Measurements from ENCODE around the gene PWWP2B.

PWWP2B gene

DNA sequence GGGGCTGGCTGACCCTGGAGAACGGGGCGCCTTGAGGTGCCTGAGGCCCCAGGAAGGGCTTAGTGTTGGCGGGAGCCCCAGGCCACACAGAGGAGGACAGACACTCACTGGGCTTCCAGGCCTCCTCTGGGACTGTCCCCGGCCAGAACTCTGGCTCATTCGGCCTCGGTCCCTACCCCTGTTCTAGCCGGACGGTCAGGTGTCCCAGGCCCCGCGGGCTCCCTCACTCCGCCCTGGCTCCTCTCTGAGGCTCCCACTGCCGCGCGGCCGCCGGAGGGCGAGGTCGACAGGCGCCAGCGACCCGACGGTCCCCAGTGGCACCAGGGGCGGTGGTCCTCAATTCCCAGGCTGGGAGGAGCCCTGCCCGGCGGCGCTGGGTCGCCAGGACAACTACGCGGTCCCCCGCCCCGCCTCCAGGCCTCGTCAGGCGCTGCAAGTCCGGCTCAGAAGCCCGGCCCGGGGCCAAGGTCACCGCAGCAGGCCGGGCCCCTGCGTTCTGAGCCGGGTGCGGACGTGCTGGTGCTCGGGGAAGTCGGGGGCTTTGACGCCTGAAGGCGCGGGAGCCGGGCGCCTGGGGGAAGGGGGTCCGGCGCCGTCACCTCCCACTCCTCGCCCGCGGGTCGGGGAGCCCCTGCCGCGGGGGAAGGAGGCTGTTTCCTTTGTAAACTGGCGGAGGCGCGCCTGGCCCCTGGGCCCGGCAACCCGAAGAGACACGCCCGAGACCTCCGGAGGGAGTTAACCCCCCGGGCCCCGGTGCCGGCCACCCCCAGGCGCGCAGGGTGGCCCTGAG, 1.1 kb upstream of the PWWP2B start:
- no peak for DNase-seq

DNA sequence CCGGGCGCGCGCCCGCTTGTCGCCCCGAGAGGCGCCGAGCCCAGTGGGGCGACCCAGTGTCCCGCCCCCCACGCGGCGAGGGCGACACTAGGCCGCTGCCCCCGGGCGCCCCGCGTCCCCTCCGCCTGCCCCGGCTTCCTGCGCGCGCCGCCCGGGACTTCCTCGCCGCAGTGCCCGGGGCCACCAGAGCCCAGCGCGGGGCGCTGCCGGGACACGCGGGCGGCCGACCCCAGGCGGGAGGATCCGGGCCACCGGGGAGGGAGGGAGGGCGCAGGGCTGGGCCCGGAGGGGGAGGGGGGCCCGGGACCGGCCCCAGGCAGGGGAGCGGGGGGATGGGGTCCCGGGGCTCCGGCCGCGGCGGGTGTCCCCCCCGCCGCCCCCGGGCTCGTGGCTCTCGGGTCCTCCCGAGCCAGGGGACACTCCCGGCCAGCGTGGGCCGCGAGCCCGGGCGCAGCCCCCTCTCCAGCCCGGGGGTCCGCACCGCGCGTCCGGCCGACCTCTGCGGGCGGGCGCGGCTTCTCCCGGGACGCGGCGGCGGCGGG, 435 bp upstream of the PWWP2B start:
- DNase-seq, result peak; percentile 80

DNA sequence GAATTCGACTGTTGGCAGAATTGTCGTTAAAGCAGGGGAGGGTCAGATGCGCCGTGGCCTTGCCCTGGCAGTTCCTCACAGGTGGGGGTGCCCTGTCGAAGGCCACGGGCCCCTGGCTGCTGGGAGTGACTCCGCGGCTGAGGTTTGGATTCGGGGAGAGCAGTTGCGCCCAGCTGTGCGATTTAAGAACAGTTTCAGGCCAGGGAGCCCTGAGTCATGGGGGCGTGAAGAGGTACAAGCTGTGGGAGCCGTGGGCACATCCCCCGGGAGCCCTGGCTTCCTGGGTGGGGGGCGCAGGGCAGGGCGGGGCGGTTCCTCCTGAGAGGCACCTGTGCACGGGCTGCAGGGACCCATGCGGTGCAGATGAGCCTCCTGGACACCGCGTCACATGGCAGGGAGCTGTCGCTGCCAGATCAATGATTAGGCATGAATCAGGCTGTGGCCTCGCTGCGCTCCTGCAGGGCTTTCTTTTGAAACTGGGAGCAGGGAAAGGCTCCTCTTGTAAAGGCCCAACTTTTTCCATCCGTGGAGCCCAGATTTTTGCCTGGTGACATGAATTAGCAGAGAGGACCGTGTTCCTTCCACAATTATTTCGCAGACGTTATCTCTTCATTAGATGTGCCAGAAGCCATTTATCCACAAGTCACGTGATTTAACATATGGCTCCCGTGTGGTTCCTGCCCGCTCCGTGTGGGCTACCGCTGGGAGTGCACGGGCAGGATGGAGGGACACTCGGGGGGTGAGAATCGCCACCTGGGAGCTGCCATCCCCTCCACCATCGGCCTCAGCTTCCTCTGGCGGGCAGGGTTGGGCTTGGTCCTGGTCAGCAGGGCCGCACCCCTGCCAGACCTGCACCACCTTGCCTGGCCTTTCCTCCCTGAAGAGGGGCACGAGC, 918 bp downstream of the PWWP2B start:
- DNase-seq, result no peak

DNA sequence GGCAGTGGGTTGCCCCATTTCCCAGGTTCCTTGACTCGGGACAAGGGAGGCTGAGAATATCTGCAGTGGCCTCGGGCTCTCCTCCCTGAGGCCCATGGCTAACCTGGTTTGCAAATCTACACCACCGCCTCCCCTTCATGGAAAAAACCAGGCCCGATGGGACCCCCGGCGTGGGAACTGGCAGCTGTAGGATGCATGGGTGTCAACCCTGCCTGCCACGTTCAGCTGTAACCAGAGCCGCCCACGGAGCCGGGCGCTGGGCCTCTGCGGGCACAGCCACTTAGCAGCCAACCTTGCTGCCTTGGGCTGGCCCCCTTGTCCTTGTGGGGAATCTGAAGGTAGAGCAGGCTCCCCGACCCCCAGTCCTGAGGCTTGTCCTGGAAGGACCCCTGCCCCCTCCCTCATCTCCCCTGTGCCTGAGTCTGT, 1.6 kb downstream of the PWWP2B start:
- DNase-seq, result no peak

DNA sequence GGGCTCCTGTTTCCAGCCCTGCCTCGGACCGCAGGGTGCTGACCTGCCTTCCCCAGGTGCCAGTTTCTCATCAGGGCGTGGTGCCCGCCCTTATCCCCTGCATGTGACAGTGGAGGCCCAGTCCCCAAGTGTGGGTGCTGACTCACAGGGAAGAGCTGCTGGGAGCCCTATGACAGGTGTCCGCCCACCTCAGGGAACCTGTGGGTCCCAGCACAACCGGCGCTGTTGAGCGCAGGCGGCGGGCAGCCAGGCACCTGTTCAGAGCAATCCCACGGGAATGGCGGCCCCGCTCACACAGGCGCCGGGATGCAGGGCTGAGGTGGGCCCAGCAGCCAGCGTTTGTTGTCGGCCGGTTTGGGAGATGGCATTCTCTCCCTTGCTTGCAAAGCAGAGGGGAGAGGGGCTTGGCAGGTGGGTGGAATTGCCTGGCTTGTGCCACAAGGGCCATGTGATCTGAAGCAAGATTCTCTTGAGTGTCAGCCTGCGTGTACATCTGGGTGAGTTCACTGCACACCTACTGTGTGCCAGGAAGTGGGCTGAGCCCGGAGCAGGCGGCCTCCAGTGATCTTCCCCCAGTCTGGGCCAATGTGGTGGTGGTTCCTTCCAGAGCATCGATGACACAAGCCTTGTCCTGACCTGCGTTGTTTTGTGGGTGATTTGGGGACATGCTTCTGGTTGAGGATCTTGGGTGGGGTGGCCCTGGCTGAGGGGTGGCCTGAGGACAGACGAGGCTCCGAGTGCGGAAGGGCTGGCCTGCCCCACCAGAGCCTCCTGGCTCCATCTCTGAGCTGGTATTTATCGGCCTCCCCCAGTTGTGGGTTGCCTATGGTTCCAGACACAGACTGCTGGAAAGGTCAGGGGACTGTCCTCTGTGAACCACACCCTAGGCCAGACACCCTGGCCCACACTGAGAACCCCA, 2.4 kb downstream of the PWWP2B start:
- DNase-seq, result peak; percentile 69

DNA sequence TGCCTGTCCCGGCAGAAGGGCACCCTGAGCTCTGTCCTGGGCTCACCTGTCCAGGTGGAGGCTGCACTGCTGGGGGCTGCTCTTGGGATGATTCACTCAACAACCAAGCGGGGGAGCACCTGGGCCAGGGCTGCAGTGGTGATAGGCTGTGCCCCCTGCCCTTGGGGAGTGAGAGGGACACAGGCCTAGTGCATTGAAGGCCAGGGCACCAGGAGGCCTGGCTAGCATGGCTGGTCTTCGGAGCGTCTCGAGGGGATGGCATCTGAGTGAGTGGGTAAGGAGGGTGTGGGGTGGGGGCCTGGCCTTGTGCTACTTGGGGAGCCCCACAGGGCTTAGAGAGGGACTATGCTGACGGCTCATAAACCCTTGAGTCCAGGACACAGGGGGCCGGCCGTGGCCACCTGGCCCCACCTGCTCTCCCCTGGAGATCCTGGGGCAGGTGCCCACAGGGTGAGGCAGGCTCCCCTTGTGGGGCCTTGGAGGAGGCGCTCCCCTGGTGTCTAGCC, 3.1 kb downstream of the PWWP2B start:
- DNase-seq, result no peak

DNA sequence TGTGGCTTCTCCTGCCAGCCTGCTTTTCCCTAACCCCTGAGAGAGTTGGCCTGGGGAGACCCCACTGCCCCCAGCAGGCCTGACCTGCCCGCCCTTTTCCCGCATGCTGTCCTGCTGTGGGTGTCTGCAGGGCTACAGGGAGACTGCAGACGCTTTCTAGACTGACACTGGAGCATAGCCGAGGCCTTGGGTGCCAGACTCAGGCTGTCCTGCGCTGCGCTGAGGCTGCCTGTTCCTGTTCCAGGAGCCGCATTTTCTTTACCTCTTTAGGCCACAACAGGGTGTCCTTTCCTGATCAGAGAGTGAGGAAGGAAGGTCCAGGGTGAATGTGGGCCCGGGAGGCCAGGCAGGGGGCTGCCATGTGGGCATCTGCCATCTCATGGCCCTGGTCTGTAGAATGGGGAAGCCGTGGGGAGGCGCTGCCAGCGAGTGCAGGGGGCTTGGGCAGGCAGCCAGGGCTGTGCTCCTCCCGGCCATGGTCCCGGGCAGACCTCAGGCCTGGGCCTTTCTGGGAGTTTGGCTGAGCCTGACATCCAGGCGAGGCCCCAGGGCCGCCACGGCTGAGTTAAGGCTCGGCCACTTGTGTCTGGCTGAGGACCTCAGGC, 3.6 kb downstream of the PWWP2B start:
- no peak for DNase-seq

DNA sequence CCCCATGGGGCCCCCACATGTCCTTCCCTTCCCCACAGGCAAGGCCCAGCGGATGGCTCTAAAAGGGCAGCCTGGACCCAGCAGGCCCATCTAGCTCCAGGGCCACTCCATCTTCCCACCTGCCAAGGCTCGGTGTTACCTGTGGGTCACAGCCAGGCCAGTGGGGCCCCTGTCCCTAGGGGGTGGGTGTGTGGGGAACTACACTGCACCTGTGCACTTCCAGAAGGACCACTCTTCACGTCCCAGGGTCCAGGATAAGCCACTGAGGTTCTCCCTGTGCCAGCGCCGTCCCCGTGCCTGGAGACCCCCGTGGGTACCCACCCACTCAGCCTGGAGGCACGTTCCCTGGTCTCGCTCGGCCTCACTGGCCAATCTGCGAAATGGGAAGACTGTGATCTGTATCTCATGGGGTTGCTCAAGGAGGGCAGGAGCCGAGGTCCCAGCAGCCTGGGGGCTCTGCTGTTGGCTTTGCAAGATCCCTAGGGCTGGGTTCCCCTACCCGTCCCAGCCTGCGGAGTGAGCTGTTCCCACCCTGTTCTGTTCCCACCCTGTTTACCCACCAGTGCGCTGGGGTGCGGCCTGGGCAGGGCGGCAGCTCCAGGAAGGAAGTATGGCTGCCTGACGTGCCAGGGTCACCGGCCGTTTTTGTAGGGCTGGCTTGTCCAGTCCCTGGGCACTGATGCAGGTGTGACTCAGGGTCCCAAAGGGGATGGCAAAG, 4.6 kb downstream of the PWWP2B start:
- DNase-seq, result no peak

DNA sequence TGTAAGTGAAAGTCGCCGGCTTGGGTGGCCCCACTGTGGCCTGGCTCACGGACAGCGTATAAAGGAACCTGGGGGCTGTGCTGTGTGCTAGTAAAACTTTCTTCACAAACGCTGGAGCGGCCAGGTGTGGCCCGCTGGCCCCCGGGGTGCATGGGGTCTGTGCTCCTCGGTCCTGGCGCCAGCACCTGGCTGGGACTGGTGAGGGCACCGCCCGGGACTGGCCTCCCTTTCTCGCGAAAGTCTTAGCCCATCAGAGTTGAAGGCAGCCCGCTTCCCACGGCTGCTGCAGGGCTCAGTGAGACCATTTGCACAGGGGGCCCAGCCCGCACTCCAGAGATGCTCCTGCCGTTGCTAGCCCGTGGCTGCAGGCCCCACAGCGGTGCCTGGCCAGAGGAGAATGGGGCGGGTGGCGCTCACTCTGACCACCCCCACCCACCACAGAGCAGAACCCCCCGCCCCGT, 5.8 kb downstream of the PWWP2B start:
- DNase-seq, result no peak

DNA sequence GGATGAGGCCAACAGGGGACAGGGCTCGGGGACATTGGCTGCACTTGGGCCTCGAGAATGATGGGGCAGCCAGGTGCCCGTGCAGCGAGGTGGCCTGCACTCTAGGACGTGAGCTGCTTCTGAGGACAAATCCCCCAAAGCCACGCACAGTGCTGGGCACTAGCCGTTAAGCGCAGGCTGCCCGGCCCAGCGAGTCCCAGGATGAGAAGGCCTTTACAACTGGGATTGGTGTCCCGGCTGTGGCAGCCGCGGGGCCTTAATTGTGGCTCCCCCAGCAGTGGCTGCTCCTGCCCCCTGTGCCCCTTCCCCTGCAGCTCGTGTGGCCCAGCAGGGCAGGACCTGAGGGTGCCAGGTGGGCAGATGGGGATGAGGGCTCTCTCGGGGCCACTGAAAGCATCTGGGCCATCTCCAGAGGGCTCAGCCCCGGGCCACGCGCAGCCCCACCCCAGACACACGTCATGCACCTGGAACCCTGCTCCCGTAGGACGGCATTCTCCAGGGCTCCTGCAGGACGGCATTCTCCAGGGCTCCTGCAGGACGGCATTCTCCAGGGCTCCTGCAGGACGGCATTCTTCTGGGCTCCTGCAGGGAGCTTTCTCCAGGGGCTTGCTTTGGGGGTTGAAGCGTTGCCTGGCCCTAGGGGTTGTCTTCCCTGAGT, 6.6 kb downstream of the PWWP2B start:
- DNase-seq, result no peak

DNA sequence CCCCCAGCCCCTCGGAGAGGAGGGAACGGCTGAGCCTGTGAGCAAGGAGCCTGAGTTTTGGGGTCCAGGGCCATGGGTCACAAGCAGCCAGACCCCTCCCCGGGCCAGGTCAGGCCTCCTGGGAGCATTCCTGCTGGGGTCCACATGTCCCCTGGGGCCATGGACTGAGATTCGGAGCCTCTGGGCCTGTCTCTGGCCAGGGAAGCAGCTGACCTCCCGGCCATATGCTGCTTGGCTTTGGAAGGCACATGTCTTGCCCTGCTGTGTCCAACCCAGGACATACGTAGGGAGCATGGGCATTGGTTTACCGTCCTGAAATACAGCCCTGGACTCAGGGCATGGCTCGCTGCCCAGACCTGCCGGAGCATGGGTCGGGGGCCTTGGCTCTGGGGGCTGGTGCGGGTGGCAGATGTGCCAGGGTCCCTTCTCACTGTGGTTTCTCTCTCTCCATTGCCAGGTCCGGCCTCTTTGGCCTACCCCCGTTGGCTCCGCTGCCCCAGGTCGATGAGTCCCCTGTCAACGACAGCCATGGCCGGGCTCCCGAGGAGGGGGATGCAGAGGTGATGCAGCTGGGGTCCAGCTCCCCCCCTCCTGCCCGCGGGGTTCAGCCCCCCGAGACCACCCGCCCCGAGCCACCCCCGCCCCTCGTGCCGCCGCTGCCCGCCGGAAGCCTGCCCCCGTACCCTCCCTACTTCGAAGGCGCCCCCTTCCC, 7.3 kb downstream of the PWWP2B start:
- no peak for DNase-seq

DNA sequence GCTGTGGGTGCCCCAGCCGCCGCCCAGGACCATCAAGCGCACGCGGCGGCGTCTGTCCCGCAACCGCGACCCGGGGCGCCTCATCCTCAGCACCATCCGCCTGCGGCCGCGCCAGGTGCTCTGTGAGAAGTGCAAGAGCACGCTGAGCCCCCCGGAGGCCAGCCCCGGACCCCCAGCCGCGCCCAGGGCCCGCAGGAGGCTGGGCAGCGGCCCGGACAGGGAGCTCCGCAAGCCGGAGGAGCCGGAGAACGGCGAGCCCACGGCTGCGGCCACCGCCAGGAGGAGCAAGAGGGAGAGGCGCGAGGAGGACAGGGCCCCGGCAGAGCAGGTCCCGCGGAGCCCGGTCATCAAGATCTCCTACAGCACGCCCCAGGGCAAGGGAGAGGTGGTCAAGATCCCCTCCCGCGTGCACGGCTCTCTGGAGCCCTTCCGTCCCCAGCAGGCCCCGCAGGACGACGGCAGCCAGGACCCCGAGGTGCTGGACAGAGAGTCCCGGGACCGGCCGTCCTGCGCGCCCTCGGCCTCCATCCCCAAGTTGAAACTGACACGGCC, 8.0 kb downstream of the PWWP2B start:
- DNase-seq, result no peak

DNA sequence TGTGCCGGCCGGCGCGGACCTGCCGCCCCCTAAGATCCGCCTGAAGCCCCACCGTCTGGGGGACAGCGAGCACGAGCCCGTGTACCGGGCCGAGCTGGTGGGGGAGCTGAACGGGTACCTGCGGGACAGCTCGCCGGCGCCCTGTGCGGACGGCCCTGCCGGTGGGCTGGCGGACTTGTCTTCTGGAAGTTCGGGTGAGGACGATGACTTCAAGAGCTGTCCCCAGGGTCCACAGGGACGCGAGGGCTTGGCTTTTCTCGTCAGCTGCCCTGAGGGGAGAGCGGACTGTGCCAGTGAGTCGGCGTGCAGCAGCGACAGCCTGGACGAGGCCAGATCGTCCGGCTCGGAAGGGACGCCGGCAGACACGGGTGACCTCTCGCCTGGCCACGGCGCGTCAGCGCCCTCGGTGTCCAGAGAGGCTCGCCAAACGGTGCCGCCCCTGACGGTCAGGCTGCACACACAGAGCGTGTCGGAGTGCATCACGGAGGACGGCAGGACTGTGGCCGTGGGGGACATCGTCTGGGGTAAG, 8.5 kb downstream of the PWWP2B start:
- DNase-seq, result no peak

DNA sequence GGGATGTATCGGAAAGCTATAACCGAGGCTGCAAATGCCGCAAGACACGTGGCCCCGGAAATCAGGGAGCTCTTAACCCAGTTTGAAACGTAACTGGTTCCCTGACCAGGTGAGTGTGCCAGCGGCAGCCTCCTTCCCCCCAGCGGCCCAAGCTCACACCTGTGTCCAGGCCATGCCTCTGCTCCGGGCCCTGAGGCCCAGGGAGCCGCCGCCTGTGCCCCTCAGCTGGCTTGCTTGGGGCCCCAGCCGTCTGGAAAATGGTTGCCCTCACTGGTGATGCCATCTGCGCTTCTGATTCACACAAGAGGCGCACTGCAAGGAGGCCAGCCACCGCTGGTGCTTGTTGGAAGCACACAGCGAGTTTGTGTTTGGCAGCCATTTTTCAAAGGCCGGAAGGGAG, 9.2 kb downstream of the PWWP2B start:
- DNase-seq, result no peak

DNA sequence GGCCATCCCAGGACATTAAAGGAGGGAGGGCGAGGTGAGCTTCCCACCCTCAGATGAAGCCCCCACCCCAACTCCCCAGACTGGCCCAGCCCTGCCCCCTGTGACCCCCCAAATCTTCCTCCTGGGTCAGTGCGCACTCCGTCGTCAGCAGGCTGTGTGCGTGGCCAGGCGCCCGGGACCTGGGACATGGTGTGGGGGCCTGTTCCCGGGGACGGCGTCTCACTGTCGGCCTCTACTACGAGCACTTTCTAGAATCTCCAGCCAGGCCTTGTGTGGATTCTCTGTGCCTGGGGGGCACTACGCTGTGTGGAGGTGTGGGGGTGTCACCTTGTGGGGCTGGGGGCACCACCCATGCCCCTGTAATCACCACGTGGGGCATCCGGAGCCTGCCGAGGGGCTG, 9.8 kb downstream of the PWWP2B start:
- no peak for DNase-seq

DNA sequence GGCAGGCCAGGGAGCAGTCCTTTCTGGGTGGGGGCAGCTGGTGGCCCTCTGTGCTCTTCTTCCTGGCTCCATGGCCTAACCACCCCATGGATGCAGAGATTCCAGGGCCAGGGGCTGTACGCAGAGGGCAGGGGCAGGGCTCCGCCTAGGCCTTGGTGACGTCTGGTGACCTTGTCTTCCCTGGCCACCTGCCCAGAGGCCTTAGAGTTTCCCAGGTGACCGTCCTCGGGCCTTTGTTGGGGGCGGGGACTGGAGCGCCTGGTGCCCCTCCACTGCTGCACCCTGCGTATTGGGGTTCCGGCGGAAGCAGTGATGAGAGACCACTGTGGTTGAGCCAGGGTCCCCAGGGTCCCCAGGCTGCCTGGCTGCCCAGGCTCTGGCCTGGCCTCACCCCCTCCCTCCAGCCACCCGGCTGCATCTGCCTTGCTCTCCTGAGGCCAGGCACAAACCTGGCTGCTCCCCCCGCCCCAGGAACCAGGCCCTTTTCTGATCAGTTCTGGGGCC, 10.3 kb downstream of the PWWP2B start:
- DNase-seq, result no peak

DNA sequence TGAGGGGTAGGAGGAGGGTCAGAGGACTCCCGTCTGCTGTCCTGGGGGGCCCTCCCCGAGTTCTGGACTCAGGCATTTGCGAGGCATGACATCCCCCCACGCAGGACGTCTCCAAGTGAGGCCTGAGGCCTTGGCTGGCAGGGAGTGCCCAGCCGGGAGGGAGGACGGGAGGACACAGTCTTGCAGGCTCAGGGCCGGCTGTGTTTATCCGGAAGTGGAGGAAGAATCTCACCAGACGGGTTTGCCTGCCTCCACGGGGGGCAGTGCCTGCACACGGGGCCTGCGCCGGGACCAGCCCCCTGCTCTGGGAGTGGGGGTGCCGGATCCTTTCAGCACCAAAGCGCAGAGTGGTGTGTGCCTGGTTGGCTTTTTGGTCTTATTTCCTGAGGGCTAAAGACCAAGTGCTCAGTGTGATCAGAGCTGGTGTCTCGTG, 10.9 kb downstream of the PWWP2B start:
- no peak for DNase-seq

DNA sequence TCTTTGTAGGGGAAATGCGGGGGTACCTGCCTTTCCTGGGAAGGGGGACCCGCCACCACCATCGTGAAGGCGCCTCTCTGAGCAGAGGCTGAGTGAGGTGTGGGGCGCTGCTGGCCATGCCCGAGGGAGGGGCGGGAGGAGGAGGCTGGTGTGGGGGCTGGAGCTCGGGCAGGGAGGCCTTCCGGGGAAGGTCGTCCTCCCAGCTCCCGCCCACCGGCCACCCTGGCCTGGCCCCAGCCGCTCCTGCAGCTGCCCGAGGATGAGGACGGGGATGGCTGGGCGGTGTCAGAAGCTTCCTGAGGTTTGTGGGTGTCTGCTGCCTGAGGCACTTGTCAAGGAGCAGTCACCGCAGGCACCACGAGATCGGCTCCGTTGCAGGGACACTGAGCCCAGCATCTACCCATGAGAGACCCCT, 11.4 kb downstream of the PWWP2B start:
- no peak for DNase-seq

Measured in NCI-H1436 (cell line).